ENCODE data around the gene WWOX. TPM values are rescaled to one million over a fixed set of nuclear protein-coding genes. Genes with fewer than 3 reads are reported as not detected.

Gene WWOX
- total and polyA plus RNA-seq, 2 donors (not counting 3 experiments of a cell fraction or from before 2014, with no cell fraction given) = 6.2 to 12.5 TPM

DNA sequence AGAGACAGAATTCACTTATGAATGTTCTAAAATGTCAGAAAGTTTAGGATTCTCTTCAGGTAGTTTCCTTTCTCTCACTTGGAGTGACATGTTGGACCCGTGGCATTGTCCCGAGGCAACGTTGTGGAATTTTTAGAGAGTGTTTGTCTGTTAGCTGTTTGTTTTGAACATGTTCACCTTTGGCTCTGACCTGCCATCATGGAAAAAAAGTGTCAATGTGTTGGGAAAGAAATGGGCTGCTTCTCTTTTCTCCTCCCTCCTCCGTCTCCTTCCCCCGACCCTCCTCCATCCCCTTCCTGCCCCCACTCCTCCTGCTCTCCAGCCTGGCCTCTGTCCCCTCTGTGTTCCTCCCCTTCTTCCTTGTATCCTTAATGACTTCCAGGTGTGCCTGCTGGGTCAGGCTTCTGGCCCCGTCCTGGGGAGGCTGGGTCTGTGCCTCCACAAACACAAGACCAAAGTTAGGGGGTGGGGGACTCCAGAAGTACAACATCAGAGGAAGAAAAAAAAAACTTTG, 1038.0 kb downstream of the WWOX start:
- no TSS peak for BruUV-seq (replicated peaks)
- Histone ChIP-seq H3K79me2 (ENCODE audit: control insufficient read depth, insufficient read depth, low read length) (no peaks in the 10 kb centered on the region), H3K4me2 (ENCODE audit: insufficient read depth, low read length) (no peak overlapping the region), H4K20me1 (replicated peaks; ENCODE audit: control insufficient read depth, extremely low read depth, insufficient read depth, low read length) (no peaks in the 10 kb centered on the region), H2AFZ (ENCODE audit: low read depth, low read length) (no peak overlapping the region), H3K27ac (ENCODE audit: insufficient read depth, low read depth, low read length) (no peak overlapping the region), H3K4me3 (replicated peaks in 1 of 3; ENCODE audit: insufficient read depth in 1 of 3, low read depth in 1 of 3, low read length in 3 of 3) (no peak overlapping the region), H3K36me3 (ENCODE audit: control insufficient read depth in 2 of 2, extremely low read depth in 1 of 2, insufficient read depth in 2 of 2, low read length in 2 of 2) (no peaks in the 10 kb centered on the region), H3K9ac (replicated peaks; ENCODE audit: extremely low read depth, insufficient read depth, low read length) (no peak overlapping the region), H3K27me3 (ENCODE audit: control insufficient read depth in 2 of 2, insufficient read depth in 2 of 2, low read length in 2 of 2) (no peaks in the 10 kb centered on the region), H3K9me3 (replicated peaks; ENCODE audit: control insufficient read depth, insufficient read depth, low read length) (peaks cover 2% of the 10 kb centered on the region), H3K4me1 (ENCODE audit: control insufficient read depth, extremely low read depth, insufficient read depth, low read length) (no peaks in the 10 kb centered on the region), H3K9me1 (replicated peaks; ENCODE audit: control insufficient read depth, extremely low read depth, insufficient read depth, low read length) (no peaks in the 10 kb centered on the region)
- no peak for TF ChIP-seq JUN (IDR thresholded peaks at IDR 0.05; ENCODE audit: borderline replicate concordance, insufficient read depth, insufficient read length, low read depth)
- TF ChIP-seq POLR2A (IDR thresholded peaks at IDR 0.05; ENCODE audit: low read depth, low read length) = no peak
- TF ChIP-seq, protein P1, sequence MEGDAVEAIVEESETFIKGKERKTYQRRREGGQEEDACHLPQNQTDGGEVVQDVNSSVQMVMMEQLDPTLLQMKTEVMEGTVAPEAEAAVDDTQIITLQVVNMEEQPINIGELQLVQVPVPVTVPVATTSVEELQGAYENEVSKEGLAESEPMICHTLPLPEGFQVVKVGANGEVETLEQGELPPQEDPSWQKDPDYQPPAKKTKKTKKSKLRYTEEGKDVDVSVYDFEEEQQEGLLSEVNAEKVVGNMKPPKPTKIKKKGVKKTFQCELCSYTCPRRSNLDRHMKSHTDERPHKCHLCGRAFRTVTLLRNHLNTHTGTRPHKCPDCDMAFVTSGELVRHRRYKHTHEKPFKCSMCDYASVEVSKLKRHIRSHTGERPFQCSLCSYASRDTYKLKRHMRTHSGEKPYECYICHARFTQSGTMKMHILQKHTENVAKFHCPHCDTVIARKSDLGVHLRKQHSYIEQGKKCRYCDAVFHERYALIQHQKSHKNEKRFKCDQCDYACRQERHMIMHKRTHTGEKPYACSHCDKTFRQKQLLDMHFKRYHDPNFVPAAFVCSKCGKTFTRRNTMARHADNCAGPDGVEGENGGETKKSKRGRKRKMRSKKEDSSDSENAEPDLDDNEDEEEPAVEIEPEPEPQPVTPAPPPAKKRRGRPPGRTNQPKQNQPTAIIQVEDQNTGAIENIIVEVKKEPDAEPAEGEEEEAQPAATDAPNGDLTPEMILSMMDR (IDR thresholded peaks at IDR 0.05; ENCODE audit: extremely low read depth in 1 of 2, insufficient read depth in 1 of 2, low read depth in 1 of 2, low read length in 2 of 2) = no peak
- no peak for TF ChIP-seq POLR2AphosphoS5 (IDR thresholded peaks at IDR 0.05; ENCODE audit: insufficient read depth, low read depth, low read length)
- TF ChIP-seq GATA2 (IDR thresholded peaks at IDR 0.05; ENCODE audit: insufficient read depth, insufficient read length, low read depth, low read length) = no peak
- TF ChIP-seq, protein P2, sequence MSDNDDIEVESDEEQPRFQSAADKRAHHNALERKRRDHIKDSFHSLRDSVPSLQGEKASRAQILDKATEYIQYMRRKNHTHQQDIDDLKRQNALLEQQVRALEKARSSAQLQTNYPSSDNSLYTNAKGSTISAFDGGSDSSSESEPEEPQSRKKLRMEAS (IDR thresholded peaks at IDR 0.05; ENCODE audit: insufficient read depth, insufficient read length) = no peak
- no peak for TF ChIP-seq MYC (IDR thresholded peaks at IDR 0.05; ENCODE audit: low read depth, low read length)
- TF ChIP-seq EZH2 (IDR thresholded peaks at IDR 0.05; ENCODE audit: borderline replicate concordance, low read depth, low read length, severe bottlenecking) = no peak
- TF ChIP-seq FOS (IDR thresholded peaks at IDR 0.05; ENCODE audit: borderline replicate concordance, insufficient read depth, low read length) = no peak
- dilution Hi-C loops (cut with MboI; ENCODE audit: extremely low pct_ligation_motif_present, low sequenced_read_pairs) (no loop called here), intact Hi-C loops (cut with micrococcal nuclease) (no loop called here)
- FAIRE-seq (no peak), DNase-seq (ENCODE audit: low read depth, low spot score) (no peak)
- POLR2A ChIA-PET = no interaction called here
- CTCF ChIA-PET = no interaction called here
